Stimulated activated CD8-positive, alpha-beta memory T cell treated with anti-CD3 and anti-CD28 coated beads, Interleukin-15, amount 100 ng/mL, for 48 hours (primary cell): Measurements from ENCODE around the gene SORBS1.

Experiments
- DNase-seq, 2 donors: peaks; one replicate each; pipeline ENCODE4 v3.0.0-alpha.2; 2020; ENCODE audit warnings: low read depth in 2 of 2

The SORBS1 gene

DNA sequence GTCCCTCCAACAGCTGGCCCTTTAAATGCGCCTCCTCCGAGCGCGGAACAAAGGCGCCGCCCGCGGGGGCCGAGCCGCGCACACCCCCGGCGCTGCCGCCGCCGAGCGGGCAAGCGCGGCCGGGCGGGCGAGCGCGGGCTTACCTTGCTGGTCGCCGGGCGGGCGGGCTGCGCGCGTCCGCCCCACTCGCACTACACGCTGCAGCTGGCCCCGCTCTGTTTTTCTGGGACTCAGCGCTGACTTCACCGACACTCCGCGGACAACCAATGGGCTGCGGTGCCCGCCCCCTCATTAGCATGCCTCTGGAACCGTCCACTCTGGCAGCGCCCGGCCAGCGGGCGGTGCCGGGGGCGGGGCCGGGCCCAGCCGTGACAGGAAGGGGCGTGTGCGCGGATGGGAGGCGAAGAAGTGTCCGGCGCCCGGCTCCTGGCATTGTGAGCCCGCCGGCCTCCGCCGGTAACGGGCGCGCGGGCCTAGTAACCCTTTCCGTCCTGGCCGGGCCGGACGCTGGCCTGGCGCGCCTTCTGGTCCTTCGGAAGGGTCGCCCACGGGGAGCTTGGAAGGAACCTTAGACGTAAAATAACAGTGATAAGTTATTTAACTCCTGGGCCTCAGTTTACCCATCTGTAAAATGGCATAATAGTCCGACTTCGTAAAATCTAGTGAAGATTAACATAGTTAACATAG is at the start of gene SORBS1:
TSS of gene SORBS1 (minus strand) at position 195 of the 687 bp plus-strand sequence. CDS start 120,236 bp downstream, outside the sequence.
- peak; percentile 85 to 86 for DNase-seq

DNA sequence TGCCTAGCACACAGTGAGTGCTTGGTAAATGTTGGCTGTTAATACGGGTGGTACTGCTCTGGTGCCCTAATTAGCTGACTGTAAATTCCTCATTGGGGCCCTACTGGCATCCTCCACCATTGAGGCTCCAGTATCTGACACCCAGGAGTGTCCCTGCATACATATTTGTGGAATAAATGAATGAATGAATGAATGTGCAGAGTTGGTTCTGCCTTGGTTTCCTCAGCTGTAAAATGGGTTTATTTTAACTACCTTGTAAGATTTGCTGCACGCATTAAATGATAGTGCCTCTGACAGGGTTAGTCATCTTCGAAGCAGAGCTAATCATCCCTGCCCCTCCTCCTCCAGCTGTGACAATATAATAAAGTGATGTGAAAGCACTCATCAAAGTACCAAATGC is 49.6 kb upstream of the SORBS1 start:
- DNase-seq, result no peak

- DNase-seq, result no peak
Measured at GRCh38 chr10:95606922-95607321, 45.8 kb upstream of the SORBS1 start.

DNA sequence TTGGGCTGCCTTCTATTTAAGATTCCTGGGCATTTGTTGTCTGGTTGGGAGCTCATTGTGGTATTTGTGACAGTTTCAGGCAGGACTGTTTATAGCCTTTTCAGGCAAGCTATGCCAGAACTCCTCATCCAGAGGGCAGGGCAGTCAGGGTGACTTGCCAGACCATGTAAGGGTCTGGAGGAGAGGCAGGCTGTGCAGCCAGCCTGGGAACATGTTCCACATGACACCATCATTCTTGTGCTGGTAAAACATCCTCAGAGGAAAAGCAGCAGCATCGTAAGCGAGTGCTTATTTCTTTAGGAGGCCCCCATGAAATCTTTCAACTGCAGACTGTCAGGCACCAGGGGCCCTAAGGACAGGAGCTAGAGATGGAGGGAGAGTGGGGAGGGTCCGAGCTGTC is 44.0 kb upstream of the SORBS1 start:
- no peak for DNase-seq

DNA sequence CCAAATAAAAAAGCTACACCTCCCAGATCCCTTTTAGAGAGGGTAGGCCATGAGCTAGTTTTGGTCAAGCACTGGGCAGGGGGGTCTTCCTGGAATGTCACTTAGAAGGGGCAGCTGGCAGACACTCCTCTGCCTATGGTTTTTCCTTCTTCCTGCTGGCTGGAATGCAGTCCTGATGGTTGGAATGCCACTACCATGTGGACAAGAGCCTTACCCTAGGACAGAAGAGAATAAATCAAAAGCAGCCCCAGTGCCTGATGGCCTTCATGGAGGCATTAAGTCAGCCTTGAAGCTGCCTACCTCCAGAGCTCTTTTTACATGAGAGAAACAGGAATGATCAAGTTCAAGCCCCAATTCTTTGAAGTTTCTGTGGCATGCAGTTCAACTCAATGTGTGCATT is 43.5 kb upstream of the SORBS1 start:
- DNase-seq, result no peak

GRCh38 chr10:95602382-95602781 is 41.2 kb upstream of the SORBS1 start:
- DNase-seq, result no peak

DNA sequence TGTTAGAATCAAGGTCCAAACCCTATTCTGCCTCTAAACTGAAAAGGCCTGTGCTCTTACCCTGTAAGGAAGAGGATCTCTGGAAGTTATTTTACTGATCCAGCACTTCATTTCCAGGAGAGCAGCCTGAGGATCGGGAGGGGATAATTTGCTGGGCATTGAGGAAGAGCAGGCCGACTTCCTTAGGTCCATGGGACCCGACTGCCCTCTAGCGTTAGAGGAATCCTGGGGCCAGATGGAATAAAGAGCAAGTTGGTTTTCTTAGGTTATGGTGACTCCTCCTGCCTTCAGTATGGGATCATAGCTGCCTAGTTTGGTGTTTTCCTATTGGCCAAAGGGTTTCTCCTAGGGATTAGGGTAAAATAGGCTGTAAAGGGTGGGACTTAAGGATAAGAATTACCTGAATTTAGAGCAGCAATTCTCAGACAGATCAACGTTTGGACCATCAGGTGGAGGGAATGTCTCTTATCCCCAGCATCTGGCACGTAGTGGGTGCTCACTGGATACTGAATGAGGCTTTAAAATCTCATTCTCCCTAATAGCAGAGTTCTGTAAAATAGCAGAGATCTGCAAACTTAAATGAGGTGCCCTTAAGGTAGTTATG is 40.0 kb upstream of the SORBS1 start:
- peak; percentile 8 to 16 for DNase-seq

GRCh38 chr10:95600158-95600557 is 39.0 kb upstream of the SORBS1 start:
- no peak for DNase-seq

DNA sequence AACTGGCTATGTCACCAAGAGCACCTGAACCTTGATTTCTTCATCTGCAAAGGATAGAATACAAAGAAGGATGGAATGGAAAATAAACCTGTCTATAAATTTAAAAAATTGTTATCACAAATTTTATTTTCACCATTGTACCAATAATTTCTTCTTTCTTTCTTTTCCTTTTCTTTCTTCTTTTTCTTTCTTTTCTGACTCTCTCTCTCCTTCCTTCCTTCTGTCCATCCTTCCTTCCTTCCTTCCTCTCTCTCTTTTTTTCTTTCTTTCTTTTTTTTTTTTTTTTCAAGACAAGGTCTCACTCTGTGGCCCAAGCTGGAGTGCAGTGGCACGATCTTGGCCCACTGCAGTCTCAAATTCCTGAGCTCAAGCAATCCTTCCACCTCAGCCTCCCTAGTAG is 36.6 kb upstream of the SORBS1 start:
- no peak for DNase-seq

DNA sequence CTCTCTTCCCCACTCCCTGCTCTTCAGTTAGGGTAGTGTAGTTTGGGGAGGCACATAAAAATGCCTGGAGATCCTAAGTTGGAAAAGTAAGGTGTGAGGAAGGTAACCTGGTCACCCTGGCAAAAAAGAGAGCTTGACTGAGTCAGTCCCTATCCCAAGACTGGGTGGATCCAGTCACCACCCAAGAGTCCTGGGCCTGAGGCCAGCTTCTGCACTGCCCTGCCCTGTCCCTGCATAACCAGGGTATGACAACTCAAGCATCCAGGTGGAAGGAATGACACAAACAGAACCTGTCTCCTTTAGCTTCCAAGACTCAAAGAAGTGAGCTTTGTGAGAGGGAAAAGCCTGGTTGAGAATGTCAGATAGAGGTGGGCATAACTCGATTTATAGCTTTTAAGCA is 26.9 kb upstream of the SORBS1 start:
- no peak for DNase-seq

- no peak for DNase-seq
Measured at GRCh38 chr10:95579835-95580535, 18.8 kb upstream of the SORBS1 start.

DNA sequence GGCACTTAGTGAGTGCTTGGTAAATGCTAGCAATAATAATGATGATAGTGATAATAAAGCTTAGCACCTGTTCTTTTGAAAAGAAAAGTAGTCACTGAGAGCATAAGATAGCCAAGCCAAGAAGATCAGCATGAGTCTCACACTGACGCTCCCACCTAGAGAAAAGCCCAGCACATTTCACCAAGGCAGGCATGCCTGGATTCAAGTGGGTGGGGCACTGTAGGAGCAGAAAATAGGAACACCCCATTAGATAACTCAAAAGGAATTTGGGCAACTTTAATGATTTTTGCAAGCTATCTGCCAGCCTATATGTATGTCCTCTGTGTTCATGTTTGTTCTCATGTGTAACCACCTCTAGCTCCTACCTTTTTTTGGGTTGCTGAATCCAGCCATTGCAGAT is 18.1 kb upstream of the SORBS1 start:
- no peak for DNase-seq

- no peak for DNase-seq
Measured at GRCh38 chr10:95578619-95579018, 17.4 kb upstream of the SORBS1 start.

- DNase-seq, result no peak
Measured at GRCh38 chr10:95574649-95575365, 13.6 kb upstream of the SORBS1 start.

DNA sequence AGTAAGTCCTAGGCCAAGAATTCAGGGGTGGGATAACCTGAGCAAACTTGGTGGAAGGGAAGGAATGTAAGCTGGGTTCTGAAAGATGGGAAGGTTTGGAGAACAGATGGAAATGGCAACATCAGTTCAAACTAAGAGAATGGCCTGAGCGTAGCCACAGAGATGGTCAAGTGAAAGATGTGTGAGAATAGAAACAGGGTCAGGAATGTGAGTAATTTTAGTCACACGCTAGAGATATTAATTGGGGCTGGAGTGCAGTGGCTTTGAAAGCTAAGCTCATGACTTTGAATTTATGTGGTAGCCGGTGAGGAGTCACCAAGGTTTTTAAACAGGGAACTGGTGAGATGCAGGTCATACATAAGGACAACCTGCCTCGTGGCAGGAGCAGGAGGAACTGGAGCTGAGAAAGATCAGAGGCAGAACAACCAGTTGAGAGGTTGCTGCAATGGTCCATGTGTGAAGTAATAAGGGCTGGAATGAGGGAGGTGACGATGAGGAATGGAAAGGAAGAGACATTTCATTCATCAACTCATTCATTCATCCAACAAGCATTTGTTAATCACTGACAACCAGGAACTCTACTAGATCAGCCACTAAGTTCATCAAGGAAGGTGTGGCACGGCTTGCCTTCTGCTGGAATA is 12.9 kb upstream of the SORBS1 start:
- DNase-seq, result no peak

DNA sequence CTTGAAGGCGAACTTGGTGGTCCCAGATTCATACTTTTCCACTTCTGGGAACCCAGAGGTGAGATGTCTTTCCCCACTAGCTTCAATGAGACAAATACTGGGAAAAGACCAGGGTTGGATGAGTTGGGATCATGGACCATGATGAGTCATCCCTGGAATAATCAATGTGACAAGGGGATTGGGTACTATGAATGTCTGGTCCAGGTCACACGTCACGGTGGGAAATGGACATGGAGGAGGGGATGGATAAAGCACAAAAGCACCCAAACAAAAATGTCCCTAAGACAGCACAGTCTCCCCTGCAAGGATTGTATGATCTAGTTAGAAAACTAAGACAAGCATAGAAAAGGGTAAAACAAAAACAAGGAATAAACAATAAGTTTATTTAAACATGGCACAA is 12.4 kb upstream of the SORBS1 start:
- DNase-seq, result no peak

DNA sequence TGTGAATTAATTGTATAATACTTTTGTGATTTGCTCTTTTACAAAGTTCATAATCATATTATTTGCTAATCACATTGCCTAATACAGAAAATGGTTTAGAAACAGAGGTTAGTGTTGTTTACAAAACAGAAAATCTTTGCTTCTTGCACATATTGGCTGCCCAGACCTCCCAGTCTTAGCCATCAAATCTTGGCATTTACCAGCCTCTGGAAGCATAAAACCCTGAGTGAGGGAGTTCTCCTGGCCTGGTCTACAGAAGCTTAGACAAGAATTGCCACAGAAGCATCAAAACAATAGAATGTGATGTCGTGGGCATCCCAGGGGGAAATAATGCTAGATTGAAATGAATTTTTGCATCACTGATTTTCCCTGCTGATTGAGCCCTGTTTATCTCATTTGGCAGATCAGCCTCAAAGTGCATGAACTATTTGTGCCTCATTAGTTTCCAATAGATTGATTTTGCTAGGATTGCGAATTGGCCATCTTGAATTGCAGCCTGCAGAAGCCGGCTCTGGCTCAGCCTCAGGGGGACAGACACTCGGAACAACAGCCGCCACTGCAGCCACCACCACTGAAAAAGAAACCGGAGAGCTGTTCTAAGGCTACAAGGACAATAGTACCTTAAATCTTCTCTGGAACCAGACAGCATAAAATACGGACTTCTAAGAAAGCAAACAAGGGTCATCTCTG is 11.1 kb upstream of the SORBS1 start:
- no peak for DNase-seq

DNA sequence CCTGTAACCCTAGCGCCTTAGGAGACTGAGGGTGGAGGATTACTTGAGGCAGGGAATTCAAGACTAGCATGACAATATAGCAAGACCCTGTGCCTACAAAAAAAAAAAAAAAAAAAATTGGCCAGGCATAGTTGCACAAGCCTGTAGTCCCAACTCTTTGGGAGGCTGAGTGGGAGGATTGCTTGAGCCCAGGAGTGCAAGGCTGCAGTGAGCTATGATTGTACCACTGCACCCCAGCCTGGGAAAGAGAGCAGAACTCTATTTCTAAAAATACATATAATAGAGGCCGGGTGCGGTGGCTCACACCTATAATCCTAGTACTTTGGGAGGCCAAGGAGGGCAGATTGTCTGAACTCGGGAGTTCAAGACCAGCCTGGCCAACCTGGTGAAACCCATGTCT is 10.2 kb upstream of the SORBS1 start:
- DNase-seq, result no peak

DNA sequence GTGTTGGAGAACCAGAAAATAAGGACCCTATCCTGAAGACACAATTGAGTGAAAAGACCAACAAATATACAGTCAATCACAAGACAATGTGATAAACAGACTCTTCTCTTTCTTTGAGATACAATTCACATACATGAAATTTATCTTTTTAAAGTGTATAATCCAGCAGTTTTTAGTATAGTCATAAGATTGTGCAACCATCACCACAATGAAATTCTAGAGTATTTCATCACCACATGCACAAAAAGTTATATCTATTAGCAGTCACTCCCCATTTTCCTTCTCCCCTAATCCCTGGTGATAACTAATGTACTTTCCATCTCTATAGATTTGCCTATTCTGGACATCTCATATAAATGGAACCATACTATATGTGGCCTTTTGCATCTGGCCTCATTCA is 8.2 kb upstream of the SORBS1 start:
- DNase-seq, result no peak

DNA sequence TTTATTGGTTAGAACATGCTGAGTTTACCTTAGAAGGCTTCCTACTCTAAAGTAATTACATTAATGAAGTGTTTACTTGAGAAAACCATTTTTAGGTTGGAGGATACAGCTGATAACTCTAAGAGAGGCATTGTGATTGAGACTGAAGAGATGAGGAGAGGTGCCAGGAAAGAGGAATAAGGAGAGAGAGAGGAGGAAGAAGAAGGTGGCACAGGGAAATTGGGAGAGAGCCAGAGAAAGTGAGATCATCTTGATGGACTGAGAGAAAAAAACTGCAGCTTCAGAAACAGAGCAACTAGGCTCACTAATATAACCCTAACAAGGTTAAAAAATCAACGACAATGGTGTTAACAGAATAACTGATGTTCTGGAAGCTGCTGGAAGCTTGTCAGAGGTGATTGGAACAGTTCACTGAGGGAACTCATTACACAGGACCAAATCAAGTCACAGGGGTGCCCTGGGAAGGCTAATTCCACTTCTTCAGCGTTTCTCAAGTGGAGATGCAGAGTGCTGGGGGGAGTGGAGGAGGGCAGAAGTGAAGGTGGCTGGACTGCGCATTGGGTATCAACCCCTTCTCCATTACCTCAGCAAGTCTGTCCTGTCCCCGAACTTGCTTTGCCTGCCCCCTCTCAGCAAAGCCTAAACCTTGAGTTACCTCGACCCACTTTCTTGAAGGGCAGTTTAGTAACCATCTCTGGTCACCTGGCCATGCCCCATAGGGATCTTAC is 6.9 kb upstream of the SORBS1 start:
- DNase-seq, result no peak

DNA sequence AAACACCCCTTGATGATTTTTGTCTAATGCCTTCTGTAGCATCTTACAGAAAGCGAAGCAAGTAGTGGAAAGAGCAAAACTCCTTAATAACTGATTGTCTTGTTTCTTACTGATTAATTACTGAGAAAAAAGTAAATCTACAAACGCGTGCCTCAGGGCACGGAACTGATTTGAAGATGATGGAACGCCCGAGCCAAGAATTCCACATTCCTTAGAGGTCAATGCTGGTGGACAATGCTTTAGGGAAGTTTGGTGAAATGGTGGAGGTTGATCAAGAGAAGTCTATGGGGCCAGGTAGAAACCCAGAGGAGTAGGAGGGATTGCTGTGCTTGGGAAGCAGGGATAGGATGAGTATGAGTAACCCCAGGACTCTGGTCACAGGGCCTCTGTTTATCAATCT is 5.0 kb upstream of the SORBS1 start:
- no peak for DNase-seq
